ENCODE results near the gene CEP72.
"Not testable (repeated sequence)": the region's sequence is repeated elsewhere in the genome, so short reads cannot be mapped to it uniquely, and the experiment has no call there.

Gene CEP72

DNA sequence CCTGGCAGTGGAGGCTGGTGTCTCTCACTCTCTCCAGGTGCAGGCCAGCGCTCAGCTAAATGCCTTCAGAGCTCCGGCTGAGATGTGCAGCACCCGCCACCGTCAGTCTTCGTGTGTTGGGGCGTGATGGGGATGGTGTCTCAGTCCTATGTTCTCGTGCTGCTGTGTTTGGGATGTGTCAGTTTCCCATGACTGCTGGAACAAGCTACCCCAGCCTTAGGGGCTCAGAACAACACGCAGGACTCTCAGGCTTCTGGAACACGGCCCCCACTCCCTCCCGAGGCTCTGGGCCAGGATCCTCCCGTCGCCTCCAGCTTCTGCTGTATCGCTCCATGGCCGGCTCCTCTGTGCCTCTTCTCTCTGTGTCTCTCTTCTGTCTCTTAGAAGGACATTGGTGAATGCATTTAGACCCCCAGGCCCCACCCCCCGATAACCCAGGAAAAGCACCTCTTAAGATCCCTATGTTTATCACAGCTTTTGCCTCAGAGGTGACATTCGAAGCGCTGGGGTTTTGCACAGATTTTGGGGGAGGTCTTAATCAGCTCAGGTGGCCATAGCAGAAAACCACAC, 9.6 kb upstream of the CEP72 start:
- no peak overlapping the region for H3K9ac ChIP-seq (ENCODE audit: low read depth, low read length)
- H4K20me1 ChIP-seq (ENCODE audit: insufficient read depth, low read length) = no peaks in the 10 kb centered on the region; the same call in 1 of the 2 replicates
- H3K4me1 ChIP-seq (ENCODE audit: insufficient read depth, low read length) = peaks cover 3% of the 10 kb centered on the region; the same call in 1 of the 2 replicates
- DNase-seq (no peak), ATAC-seq (ENCODE audit: insufficient read depth, low read depth) (no peak)
- H3K27me3 ChIP-seq (ENCODE audit: insufficient read depth, low read length, poor library complexity) = peaks cover 18% of the 10 kb centered on the region
- H3K79me2 ChIP-seq (ENCODE audit: insufficient read depth, low read length) = no peaks in the 10 kb centered on the region
- H3K4me3 ChIP-seq (ENCODE audit: low read depth in 1 of 2, low read length in 2 of 2) = no peak overlapping the region
- no peak overlapping the region for H3K4me2 ChIP-seq (ENCODE audit: insufficient read depth, low read length)
- H3K9me3 ChIP-seq (ENCODE audit: insufficient read depth, low read length, severe bottlenecking) = no peaks in the 10 kb centered on the region
- TF ChIP-seq EZH2 (IDR thresholded peaks at IDR 0.05; ENCODE audit: borderline replicate concordance, low read depth, low read length, severe bottlenecking) = no peak
- TF ChIP-seq, protein P1, sequence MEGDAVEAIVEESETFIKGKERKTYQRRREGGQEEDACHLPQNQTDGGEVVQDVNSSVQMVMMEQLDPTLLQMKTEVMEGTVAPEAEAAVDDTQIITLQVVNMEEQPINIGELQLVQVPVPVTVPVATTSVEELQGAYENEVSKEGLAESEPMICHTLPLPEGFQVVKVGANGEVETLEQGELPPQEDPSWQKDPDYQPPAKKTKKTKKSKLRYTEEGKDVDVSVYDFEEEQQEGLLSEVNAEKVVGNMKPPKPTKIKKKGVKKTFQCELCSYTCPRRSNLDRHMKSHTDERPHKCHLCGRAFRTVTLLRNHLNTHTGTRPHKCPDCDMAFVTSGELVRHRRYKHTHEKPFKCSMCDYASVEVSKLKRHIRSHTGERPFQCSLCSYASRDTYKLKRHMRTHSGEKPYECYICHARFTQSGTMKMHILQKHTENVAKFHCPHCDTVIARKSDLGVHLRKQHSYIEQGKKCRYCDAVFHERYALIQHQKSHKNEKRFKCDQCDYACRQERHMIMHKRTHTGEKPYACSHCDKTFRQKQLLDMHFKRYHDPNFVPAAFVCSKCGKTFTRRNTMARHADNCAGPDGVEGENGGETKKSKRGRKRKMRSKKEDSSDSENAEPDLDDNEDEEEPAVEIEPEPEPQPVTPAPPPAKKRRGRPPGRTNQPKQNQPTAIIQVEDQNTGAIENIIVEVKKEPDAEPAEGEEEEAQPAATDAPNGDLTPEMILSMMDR (IDR thresholded peaks at IDR 0.05; ENCODE audit: borderline replicate concordance, extremely low read depth, low read length, poor library complexity, severe bottlenecking) = no peak
- no peaks in the 10 kb centered on the region for H3K36me3 ChIP-seq (ENCODE audit: insufficient read depth, low read length)
- H3K27ac ChIP-seq (ENCODE audit: low read length) = no peak overlapping the region
- H2AFZ ChIP-seq (ENCODE audit: low read depth, low read length) = no peak overlapping the region

DNA sequence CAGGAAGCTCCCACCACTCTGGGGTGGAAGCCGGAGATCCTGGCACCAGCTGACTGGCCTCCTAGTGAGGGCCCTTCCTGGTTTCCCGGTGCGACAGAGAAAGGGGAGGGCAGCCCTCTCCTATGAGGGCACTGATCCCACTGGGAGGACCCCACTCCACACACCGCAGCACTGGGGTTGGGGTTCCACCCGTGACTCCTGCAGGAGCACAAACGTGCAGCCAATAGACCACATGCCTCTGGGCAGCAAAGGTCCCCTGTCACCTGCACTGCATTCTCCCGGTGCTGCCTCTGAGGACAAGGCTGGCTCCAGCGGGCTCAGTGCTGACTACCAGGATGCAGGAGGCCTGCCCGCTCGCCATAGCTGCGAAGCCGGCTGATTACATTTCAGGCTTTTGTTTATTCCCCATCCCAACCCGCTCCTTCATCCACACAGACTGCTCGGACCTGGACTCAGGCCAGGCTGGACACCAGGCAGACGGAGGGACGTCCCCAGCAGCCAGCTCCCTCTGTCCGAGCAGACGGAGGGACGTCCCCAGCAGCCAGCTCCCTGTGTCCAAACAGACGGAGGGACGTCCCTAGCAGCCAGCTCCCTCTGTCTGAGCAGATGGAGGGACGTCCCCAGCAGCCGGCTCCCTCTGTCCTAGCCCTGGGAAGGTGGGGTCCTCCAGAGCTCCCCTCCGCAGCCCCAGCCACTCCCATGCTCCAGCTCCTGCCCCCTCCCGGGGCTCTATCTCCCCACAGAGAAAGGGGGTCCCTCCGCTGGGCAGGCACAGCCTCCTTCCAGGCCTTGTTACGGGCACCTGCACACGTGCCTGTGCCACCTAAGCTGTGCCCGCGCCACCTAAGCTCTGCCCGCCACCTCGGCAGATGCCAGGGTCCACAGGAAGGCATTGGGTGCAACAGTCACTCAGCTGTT, 8.8 kb upstream of the CEP72 start:
- DNase-seq (no peak), ATAC-seq (ENCODE audit: insufficient read depth, low read depth) (no peak)
- H3K4me3 ChIP-seq (ENCODE audit: low read depth in 1 of 2, low read length in 2 of 2) = no peak overlapping the region
- H3K9ac ChIP-seq (ENCODE audit: low read depth, low read length) = no peak overlapping the region
- no peak overlapping the region for H3K4me2 ChIP-seq (ENCODE audit: insufficient read depth, low read length)
- TF ChIP-seq, protein P1 (IDR thresholded peaks at IDR 0.05; ENCODE audit: borderline replicate concordance, extremely low read depth, low read length, poor library complexity, severe bottlenecking) = no peak
- TF ChIP-seq EZH2 (IDR thresholded peaks at IDR 0.05; ENCODE audit: borderline replicate concordance, low read depth, low read length, severe bottlenecking) = no peak
- H3K9me3 ChIP-seq (ENCODE audit: insufficient read depth, low read length, severe bottlenecking) = no peaks in the 10 kb centered on the region
- H3K36me3 ChIP-seq (ENCODE audit: insufficient read depth, low read length) = no peaks in the 10 kb centered on the region
- no peaks in the 10 kb centered on the region; the same call in 1 of the 2 replicates for H4K20me1 ChIP-seq (ENCODE audit: insufficient read depth, low read length)
- H2AFZ ChIP-seq (ENCODE audit: low read depth, low read length) = no peak overlapping the region
- peaks cover 13% of the 10 kb centered on the region for H3K27me3 ChIP-seq (ENCODE audit: insufficient read depth, low read length, poor library complexity)
- no peaks in the 10 kb centered on the region for H3K79me2 ChIP-seq (ENCODE audit: insufficient read depth, low read length)
- H3K27ac ChIP-seq (ENCODE audit: low read length) = no peak overlapping the region
- H3K4me1 ChIP-seq (ENCODE audit: insufficient read depth, low read length) = peaks cover 3% of the 10 kb centered on the region; the same call in 1 of the 2 replicates

DNA sequence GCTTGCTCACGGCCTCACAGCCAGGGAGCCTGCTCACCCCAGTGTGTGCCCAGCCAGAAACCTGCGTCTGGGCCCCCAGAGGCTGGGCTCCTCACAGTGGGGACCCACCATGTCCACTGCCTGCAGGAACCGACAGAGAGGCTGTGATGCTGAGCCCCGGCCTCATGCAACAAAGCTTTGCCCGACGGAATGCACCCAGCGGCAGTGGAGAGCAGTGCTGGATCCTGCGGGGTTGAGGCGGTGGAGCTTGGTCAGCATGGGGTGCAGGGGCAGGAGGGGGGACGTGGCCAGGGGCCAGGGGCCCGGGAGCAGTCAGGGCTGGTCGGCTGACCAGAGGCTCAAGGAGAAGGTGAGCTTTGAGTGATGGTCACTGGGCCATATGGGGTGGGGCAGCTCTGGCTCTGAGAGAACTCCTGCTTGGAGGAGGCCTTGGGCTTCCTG, 7.7 kb upstream of the CEP72 start:
- H3K4me3 ChIP-seq (ENCODE audit: low read depth in 1 of 2, low read length in 2 of 2) = no peak overlapping the region
- no peaks in the 10 kb centered on the region for H3K9me3 ChIP-seq (ENCODE audit: insufficient read depth, low read length, severe bottlenecking)
- H3K27me3 ChIP-seq (ENCODE audit: insufficient read depth, low read length, poor library complexity) = peaks cover 2% of the 10 kb centered on the region
- no peak overlapping the region for H2AFZ ChIP-seq (ENCODE audit: low read depth, low read length)
- H3K27ac ChIP-seq (ENCODE audit: low read length) = no peak overlapping the region
- TF ChIP-seq, protein P1 (IDR thresholded peaks at IDR 0.05; ENCODE audit: borderline replicate concordance, extremely low read depth, low read length, poor library complexity, severe bottlenecking) = no peak
- no peak for TF ChIP-seq EZH2 (IDR thresholded peaks at IDR 0.05; ENCODE audit: borderline replicate concordance, low read depth, low read length, severe bottlenecking)
- H3K4me2 ChIP-seq (ENCODE audit: insufficient read depth, low read length) = no peak overlapping the region
- no peaks in the 10 kb centered on the region for H3K79me2 ChIP-seq (ENCODE audit: insufficient read depth, low read length)
- peaks cover under 1% of the 10 kb centered on the region; the same call in 1 of the 2 replicates for H4K20me1 ChIP-seq (ENCODE audit: insufficient read depth, low read length)
- DNase-seq (no peak), ATAC-seq (ENCODE audit: insufficient read depth, low read depth) (no peak)
- no peaks in the 10 kb centered on the region for H3K4me1 ChIP-seq (ENCODE audit: insufficient read depth, low read length)
- H3K9ac ChIP-seq (ENCODE audit: low read depth, low read length) = no peak overlapping the region
- no peaks in the 10 kb centered on the region for H3K36me3 ChIP-seq (ENCODE audit: insufficient read depth, low read length)

DNA sequence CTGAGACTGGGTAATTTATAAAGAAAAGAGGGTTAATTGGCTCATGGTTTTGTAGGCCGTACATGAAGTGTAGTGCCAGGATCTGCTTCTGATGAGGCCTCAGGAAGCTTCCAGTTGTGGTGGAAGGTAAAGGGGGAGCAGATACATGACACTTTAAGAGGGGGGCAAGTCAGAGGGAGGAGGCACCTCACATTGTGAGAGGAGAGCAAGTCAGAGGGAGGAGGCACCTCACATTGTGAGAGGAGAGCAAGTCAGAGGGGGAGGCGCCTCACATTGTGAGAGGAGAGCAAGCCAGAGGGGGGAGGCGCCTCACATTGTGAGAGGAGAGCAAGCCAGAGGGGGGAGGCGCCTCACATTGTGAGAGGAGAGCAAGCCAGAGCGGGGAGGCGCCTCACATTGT, 7.0 kb upstream of the CEP72 start:
- H3K27ac ChIP-seq (ENCODE audit: low read length); H3K36me3 ChIP-seq (ENCODE audit: insufficient read depth, low read length); H3K27me3 ChIP-seq (ENCODE audit: insufficient read depth, low read length, poor library complexity); H3K4me1 ChIP-seq (ENCODE audit: insufficient read depth, low read length); H4K20me1 ChIP-seq (ENCODE audit: insufficient read depth, low read length); H3K4me2 ChIP-seq (ENCODE audit: insufficient read depth, low read length); H3K9me3 ChIP-seq (ENCODE audit: insufficient read depth, low read length, severe bottlenecking); H3K9ac ChIP-seq (ENCODE audit: low read depth, low read length); H2AFZ ChIP-seq (ENCODE audit: low read depth, low read length); H3K4me3 ChIP-seq (ENCODE audit: low read depth in 1 of 2, low read length in 2 of 2); H3K79me2 ChIP-seq (ENCODE audit: insufficient read depth, low read length); ATAC-seq (ENCODE audit: insufficient read depth, low read depth); DNase-seq: not testable (repeated sequence)
